Measurements from ENCODE around the gene DYNLT1. TPM values are rescaled to one million over a fixed set of nuclear protein-coding genes. Genes with fewer than 3 reads are reported as not detected.
A peak's percentile ranks its signal among the peaks of the same experiment; 100 is the strongest.
"Not testable (repeated sequence)": the region's sequence is repeated elsewhere in the genome, so short reads cannot be mapped to it uniquely, and the experiment has no call there.

DYNLT1 gene
- polyA plus RNA-seq, 1 donor, result 80.1 TPM

DNA sequence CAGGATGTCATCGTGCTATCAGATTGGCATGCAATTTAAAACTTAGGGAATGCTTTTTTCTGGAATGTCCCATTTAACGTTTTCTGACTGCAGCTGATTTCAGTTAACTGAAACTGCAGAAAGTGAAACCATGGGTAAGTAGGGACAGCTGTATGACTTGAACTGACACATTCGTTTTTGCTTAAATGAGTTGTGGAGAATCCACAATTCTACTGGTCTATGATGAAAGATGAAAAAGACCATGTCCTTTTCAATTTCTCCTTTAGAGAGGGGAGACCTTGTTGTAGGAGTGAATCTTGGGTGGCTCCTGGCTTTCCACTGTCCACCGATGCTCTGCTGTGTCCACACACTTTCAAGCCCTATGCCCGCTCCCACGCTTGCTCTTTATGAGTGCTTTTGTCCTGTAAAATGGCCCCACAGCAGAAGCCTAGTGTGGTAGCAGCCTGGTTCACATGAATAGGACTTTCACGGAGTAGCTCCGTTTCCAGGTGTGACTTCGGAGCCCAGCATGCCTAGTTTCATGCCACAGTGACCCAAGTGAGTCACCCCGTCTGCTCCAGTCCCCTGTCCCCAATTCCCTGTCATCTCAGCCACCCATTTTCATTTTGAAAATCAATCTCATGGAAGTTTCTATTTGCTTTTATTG lies 21.9 kb downstream of the DYNLT1 start:
- no peak for DNase-seq (ENCODE audit: low read depth)

DNA sequence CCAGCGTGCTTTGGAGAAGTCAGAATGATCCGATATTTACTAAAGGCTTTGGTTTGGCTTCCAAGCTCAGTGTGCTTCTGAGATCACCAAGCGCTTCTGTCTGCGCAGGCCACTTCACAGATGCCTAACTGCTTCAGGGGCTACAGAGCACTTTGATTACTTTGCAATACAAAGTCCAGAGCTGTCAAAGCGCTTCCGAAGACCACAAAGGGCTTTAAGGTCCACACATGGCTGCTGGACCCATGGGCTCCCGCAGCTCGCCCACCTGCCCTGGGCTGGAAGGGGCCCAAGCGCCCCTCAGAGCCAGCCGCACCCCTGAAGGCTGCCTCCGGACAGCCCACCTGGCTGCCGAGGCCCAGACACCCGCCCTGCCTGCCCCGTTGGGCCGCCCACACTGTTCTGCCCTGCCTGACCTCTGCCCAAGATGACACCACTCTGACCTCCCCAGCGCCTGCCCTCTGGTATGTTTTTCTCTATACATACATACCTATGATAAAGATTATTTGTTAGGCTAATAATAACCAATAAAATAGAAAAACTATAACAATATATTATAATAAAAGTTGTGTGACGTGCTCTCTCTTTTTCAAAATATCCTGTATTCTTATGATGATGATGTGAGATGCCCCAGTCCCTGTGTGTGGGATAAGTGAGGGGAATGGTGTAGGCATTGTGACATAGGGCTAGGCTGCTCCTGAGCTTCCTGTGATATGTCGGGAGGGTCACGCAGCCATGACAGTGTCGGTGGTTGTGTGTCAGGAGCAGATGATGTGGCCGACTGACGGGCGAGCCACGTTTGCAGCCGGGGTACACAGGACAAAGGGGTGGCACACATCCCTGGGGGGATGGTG lies 22.6 kb downstream of the DYNLT1 start:
- no peak for DNase-seq (ENCODE audit: low read depth)

DNA sequence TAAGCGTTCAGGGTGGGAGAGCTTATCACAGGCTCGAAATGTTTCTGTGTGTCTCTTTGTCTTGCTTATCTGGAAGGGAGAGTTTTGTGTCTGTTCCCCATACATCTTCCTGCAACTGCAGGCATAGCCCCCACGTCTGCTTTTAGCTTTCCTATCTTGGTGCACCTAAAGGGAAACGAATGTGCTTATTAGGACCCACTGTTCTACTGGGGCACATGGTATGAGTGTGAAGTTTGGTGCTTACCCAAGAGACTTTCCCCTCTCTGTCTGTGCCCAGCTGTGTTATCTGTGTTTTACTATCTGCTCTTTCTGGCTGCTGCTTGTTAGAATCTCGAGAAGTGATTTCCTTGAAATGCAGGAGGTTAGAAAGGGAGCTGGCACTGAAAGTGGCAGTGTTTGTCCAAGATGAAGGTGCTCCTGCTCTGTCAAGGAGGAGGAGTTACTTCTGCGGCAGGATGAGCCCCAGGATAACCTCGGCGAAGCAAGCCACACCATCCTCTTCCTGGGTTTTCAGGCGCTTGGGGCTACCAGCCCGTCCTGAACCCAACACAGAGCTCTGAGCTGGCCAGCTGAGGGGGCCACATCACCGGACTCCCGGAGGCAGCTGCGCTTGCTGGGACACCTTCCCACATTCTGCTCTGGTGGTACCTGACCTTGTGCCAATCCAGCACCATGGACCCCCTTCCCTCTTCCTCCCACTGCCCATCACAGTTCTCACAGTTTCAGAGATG lies 23.4 kb downstream of the DYNLT1 start:
- no peak for DNase-seq (ENCODE audit: low read depth)

DNA sequence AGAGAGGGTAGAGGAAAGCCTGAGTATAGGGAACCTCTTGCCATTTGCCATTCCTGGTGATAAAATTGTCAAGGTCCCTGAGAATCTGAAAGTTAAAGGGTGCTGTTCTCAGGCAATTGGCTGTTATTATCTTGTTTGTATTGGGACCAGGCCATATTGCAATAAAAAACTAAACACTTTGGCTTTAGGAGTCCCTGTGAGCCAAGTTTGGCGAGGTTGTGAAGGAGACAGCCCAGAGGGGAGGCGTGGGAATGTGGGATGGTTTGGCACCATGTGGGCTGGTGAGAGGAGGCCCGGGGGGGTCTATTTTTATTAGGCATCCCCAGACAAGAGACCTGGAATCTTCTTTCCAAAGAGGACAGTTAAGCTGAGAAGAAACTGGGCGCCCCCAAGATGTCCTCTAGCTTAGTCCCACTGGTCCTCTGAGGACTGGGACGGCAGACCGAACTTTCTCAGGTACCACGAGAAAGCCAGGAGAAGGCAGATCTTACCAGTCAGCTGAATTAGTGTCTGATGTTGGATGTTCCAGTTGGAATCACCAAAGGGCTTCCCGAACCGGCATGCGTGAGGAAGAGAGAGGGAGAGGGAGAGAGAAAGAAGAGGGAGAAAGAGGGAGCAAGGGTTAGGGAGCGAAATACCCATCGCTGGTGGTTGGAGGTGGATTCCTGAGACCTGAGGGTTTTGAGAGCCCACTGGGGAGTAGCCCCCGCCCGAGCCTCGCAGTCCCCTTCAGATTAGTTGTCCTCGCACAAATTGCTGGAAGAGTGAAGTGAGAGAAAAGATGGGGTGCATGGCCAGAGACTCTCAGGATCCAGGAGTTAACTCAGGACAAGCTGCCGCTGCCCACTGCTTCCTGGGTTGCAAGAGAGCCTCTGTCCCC lies 24.4 kb downstream of the DYNLT1 start:
- no peak for DNase-seq (ENCODE audit: low read depth)

DNA sequence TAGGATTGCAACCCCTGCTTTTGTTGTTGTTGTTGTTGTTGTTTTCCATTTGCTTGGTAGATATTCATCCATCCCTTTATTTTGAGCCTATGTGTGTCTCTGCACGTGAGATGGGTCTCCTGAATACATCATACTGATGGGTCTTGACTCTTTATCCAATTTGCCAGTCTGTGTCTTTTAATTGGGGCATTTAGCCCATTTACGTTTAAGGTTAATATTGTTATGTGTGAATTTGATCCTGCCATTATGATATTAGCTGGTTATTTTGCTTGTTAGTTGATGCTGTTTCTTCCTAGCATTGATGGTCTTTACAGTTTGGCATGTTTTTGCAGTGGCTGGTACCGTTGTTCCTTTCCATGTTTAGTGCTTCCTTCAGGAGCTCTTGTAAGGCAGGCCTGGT lies 26.3 kb downstream of the DYNLT1 start:
- DNase-seq (ENCODE audit: low read depth), result not testable (repeated sequence)

DNA sequence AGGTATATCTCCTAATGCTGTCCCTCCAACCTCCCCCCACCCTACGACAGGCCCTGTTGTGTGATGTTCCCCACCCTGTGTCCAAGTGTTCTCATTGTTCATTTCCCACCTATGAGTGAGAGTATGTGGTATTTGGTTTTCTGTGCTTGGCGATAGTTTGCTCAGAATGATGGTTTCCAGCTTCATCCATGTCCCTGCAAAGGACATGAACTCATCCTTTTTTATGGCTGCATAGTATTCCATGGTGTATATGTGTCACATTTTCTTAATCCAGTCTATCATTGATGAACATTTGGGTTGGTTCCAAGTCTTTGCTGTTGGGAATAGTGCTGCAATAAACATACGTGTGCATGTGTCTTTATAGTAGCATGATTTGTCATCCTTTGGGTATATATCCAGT lies 29.9 kb downstream of the DYNLT1 start:
- DNase-seq (ENCODE audit: low read depth), result not testable (repeated sequence)

DNA sequence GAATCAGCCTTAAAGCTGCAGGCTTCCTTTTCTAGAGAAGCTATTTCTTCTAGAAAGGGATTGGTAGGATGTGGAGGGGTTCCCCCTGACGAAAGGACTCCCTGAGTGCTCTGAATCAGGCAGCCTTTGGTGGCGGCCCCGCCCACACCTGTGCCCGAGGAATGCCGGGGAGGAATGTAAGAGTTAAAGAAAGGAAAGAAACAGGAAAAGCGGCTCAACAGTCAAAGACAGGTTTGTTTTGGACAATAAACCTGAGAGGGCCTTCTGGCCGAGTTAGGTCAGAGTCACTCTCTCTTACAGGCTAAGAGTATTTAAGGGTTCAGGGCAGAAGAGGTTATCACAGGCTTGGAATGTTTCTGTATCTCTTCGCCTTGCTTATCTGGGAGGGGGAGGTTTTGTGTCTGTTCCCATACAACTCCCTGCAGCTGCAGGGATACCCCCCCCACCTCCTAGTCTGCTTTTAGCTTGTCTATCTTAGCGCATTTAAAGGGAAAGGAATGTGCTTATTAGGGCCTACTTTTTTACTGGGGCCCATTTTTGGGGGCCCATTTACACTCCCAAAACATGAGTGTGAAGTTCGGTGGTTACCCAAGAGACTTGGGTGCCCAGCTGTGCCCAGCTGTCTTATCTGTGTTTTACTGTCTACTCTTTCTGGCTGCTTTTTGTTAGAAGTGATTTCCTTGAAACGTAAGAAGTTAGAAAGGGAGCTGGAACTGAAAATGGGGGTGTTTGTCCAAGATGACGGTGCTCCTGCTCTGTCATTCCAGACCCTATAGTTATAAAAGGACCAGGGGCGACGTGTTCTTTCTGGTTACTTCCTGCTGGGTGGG lies 32.8 kb downstream of the DYNLT1 start:
- no peak for DNase-seq (ENCODE audit: low read depth)

DNA sequence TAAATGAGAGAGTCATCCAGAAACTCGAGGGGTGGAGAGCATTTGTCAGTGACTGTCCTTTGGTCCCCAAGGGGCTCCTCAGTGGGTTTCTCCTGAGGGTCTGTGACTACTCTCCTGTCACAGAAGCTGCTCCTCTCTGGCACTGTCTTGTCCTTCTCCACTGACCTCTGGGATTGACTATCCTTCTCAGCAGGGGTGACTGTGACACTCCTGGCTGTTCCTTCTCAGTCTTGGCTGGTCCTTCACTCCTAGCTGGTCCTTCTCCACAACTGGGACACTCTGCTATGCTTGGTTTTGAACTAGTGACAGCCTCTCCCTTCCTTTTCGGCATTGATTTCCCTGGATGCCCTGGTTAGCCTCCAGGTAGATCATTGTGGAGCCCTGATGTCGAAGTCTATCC lies 33.5 kb downstream of the DYNLT1 start:
- DNase-seq (ENCODE audit: low read depth), result no peak

DNA sequence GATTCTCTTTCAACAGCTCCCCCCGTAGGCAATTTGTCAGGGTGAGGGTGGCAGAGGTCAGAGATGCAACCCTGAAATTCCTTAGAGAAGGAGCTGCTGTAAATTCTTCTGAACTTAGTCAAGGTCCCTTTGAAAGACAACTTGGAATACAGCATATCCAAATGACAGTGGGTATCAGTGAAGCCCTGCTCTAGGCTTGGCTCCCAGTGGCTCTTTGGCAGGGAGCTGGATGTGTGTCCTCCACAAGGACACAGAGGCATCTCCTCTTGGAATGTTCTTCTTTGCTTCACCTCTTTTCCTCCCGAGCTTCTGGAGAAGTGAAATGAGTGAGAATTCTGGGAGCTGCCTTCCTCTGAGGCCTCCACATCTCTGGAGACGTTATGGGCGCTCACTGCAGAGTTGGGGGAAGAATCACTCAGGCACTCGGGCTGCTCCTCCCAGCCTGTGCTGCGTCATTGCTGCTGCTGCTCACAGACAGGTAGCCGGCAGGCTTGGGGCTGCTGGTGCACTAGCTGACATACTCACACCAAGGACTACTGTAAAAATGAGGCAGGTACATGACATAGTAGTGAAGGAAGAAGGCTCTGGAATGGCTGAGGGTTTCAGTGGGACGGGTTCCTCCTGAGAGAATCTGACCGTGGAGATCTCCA lies 34.1 kb downstream of the DYNLT1 start:
- DNase-seq (ENCODE audit: low read depth), result no peak

DNA sequence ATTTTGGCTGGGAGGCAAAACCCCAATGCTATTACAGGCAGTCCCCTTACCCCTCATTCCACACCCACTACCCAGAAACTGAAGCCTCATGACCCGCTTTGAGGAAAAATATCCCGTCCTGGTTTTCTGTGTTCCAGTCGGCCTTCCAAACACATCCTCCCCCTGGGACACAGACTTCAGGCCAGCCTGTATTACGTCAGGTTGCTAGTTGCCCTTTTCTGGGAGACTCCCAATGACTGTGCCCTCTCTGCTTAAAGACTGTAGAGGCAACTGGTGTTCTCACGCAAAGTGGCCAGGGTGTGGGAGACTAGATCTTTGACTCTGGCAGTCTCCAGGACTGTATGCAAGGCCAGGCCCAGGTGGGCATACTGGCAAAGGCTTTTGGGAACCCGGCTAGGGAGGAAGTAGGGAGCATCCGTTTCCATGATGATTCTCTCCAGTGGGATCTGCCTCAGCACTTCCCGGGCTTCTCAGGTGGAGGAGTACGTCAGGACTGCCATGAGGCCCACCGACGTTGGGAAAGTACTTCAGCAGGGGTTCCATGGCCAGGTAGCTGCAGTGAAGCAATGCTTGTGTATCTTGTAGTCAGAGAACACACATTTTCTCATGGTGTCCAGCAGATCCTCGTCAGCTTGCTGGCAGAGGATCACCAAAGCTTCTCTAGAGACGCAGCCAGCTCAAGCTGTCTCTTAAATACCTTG lies 34.9 kb downstream of the DYNLT1 start:
- no peak for DNase-seq (ENCODE audit: low read depth)

DNA sequence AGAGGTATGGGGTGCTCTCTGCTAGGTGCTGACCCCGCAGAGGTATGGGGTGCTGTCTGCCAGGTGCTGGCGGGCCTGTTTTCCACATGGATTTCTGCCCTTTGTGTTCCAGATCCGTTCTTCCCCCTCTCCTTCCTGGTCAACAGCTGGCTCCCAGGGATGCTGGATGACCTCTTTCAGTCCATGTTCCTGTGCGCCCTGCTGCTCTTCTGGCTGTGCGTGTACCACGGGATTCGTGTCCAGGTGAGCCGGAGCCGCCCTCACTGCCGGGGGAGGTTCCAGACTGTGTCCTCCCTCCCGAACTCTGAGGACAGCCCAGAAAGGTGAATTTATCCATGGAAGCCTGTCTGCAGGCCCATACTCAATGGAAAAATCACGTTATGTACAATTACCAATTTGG lies 36.3 kb downstream of the DYNLT1 start:
- DNase-seq (ENCODE audit: low read depth), result no peak

DNA sequence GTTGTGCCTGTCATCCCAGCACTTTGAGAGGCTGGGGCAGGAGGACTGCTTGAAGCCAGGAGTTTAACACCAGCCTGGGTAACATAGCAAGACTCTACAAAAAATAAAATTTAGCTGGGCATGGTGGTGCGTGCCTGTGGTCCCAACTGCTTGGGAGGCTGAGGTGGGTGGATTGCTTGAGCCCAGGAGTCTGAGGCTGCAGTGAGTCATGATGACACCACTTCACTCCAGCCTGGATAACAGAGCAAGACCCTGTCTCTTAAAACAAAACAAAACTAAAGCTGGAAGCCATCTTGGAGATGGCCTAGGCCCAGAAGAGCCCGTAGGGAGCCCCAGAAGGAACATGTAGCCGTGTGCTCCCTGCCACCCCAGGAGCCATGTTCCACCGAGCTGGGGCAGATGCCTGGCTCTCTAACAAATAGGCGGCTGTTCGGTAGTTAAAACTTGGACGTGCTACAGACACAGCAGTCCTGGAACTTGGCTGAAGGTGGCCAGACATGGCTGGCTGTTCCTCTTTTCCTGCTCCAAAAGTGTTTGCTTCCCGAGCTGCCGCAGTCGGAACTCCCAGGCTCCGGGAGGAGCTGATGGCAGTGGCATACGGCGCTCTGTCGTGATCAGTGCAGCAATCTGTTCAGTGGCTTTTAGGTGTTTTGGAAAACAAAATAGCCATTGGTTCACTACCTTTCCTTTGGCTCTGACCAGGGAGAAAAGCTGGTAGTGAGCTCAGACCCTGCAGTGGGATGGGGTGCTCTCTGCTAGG lies 37.0 kb downstream of the DYNLT1 start:
- DNase-seq (ENCODE audit: low read depth), result no peak

DNA sequence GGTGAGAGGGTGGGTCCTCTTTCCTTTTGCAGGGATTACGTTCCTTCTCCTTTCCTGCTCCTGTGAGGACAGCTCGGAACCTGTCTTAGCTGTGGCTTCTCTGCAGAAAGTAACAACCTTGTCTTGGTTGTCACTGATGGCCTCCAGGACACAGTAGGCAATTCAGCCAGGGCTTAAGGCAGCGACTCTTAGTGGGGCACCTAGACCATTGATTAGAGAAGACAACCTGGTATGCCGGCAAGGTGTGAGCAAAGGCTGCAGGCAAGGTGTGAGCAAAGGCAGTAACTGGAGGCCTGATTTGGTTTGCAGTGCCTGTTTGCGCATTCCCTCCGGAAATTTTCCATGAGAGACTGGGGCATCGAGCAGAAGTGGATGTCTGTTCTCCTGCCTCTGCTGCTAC lies 37.6 kb downstream of the DYNLT1 start:
- DNase-seq (ENCODE audit: low read depth), result no peak

DNA sequence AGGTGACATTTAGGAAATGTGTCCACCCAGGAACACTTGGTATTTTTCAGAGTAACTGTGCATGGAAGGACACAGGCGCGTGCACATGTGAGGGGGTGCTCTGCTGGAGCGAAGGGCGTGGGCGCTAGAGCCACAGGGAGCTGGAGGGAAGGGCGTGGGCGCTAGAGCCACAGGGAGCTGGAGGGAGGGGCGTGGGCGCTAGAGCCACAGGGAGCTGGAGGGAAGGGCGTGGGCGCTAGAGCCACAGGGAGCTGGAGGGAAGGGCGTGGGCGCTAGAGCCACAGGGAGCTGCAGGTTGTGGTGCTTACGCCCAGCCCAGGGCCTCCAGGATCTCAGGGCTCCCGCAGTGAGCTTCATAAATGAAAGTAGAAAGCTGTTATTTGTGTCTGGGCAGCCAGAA lies 38.5 kb downstream of the DYNLT1 start:
- not testable (repeated sequence) for DNase-seq (ENCODE audit: low read depth)

DNA sequence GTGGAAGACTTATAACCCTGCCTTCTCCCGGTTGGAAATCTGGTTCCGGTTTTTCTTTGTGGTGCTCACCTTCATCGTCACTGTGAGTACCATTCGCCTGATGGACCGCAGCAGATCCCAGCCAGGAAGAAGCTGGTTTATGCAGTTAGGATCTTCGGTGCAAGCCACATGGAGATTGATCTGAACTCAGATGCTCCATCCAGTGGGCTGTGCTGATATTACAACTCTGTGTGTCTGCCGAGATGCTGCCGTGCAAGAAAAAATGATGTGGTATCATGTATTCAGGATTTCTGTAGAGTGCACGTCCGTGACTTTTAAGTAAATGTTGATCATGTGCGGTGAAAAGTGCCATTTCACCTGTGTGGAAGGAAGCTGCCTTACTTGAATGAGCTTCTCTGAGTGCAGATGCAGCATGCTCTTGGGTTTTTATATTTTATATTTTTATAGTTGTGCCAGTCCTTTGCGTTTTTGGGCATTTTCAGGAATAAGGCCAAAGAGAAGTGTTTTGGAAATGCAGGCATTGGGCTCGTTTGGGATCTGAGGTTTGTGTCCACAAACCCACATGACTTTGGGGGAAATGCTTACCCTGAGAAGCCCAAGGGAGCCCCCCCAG lies 39.2 kb downstream of the DYNLT1 start:
- DNase-seq (ENCODE audit: low read depth), result peak; percentile 51

DNA sequence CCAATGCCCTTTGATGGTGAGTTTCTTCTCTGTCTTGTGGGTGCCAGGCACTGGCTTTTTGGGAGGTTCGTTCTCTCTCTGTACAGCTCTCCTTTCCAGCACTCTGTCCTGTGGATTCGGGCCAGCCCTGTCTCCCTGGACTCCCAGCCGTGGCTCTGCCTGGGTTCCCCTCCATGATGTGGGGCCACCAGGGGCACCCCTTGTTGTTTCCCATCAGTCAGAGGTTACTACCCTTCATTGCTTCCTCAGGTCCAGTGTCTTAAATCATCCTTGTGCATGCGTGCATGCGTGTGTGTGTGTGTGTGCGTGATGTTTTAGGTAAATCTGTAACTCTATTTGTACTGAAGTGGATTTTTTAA lies 40.5 kb downstream of the DYNLT1 start:
- DNase-seq (ENCODE audit: low read depth), result no peak

DNA sequence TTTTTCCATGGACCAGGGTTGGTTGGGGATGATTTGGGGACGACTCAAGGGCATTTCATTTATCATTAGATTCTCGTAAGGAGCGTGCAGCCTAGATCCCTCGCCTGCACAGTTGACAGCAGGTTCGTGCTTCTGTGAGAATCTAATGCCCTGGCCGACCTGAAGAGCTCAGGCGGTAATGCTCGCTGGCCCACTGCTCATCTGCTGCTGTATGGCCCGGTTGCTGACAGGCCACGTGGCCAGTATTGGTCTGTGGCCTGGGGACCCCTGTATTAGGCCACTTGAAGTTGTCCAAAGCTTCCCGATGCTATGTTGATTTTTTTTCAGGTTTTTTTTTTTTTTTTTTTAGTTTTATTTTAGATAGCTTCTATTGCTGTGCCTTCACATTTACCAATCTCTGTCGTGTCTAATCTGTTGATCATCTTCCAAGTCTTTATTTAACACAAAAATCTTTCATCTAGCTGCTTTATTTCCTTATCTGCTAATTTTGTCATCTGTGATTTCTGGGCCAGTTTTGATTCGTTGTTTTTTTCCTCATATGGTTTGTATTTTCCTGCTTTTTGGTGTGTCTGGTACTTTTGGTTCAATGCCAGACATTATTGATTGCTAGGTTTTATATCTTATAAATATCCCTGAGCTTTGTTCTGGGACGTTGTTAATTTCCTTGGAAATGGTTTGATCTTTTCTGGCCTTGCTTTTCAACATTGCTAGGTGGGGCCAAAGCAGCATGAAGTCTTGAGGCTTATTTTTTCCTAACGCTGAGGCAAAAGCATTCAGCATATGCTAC lies 41.1 kb downstream of the DYNLT1 start:
- DNase-seq (ENCODE audit: low read depth), result no peak

DNA sequence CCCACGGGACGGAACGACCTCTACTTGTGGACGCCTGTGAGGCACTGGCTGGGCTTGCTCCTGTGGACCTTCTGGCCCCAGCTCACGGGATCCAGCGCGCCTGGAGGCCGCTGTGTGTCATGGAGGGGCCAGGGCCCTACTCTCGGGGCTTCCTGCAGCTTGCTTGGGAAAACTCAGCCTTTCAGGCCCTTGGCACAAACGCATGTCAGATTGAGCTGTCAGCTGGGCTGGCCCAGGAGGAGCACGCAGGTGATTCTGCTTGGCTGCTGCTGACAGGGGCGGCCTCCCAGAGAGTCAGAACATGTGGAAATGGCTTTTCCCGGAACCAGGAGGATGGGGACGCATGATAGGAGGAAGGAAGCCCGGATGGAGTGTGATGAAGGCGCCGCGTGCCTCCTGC lies 44.9 kb downstream of the DYNLT1 start:
- DNase-seq (ENCODE audit: low read depth), result no peak
